ENCODE data around the gene PPP1R12B.

Gene PPP1R12B

GRCh38 chr1:202317941-202318925, 30.3 kb upstream of the PPP1R12B start:
- TF ChIP-seq, protein P1, sequence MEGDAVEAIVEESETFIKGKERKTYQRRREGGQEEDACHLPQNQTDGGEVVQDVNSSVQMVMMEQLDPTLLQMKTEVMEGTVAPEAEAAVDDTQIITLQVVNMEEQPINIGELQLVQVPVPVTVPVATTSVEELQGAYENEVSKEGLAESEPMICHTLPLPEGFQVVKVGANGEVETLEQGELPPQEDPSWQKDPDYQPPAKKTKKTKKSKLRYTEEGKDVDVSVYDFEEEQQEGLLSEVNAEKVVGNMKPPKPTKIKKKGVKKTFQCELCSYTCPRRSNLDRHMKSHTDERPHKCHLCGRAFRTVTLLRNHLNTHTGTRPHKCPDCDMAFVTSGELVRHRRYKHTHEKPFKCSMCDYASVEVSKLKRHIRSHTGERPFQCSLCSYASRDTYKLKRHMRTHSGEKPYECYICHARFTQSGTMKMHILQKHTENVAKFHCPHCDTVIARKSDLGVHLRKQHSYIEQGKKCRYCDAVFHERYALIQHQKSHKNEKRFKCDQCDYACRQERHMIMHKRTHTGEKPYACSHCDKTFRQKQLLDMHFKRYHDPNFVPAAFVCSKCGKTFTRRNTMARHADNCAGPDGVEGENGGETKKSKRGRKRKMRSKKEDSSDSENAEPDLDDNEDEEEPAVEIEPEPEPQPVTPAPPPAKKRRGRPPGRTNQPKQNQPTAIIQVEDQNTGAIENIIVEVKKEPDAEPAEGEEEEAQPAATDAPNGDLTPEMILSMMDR (IDR thresholded peaks at IDR 0.05) = no peak
- Mint-ChIP-seq H3K27ac (no peak overlapping the region), H3K36me3 (ENCODE audit: low read depth) (no peaks in the 10 kb centered on the region), H3K27me3 (ENCODE audit: low read depth, poor library complexity) (peaks cover 22% of the 10 kb centered on the region), H3K9me3 (no peaks in the 10 kb centered on the region), H3K4me3 (no peak overlapping the region), H3K4me1 (peaks cover 11% of the 10 kb centered on the region)
- DNase-seq = no peak

DNA sequence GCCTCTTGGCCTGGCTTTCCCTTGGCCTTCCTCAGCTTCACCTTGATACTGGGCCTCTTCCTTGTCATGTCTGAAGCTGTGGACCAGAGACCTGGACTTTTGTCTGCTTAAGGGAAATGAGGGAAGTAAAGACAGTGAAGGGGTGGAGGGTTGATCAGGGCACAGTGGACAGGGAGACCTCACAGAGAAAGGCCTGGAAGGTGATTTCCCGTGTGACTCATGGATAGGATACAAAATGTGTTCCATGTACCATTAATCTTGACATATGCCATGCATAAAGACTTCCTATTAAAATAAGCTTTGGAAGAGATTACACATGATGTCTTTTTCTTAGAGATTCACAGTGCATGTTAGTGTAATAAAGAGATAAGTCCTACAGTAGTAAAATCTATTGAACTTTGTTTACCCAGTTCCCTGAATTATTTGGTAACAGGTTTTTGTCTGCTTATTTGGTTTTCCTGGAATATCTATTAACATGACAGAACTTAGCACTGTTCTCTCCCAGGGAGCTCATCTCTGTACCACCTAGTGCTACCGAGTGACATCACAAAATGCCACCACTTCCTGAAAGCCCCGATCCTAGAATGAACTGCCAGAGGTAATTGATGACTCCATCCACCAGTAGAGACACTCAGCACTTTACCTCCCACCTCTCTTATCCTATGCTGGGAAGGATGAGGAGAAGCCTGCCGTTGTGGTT, 29.0 kb upstream of the PPP1R12B start:
- H3K36me3 Mint-ChIP-seq (ENCODE audit: low read depth) = no peaks in the 10 kb centered on the region
- H3K4me3 Mint-ChIP-seq = no peak overlapping the region
- no peak overlapping the region for H3K27ac Mint-ChIP-seq
- TF ChIP-seq, protein P1 (IDR thresholded peaks at IDR 0.05) = no peak
- DNase-seq = no peak
- H3K27me3 Mint-ChIP-seq (ENCODE audit: low read depth, poor library complexity) = peaks cover 21% of the 10 kb centered on the region
- no peaks in the 10 kb centered on the region for H3K9me3 Mint-ChIP-seq
- H3K4me1 Mint-ChIP-seq = peaks cover 11% of the 10 kb centered on the region

DNA sequence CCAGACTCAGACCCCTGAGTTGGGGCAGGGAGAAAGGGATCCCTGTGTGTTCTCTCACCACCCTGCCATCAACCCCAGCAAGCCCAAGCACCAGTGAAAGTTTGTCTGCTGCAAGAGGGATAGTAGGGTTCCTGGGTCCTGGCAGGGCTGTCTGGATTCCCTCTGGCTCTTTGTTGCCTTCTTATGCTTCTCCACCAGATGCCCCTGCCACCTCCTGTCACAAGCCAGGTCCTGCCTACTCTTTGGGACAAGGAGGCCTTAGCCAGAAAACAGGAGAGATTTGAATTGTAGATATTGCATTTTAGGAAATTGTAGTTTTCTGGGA, 28.5 kb upstream of the PPP1R12B start:
- H3K36me3 Mint-ChIP-seq (ENCODE audit: low read depth) = no peaks in the 10 kb centered on the region
- H3K4me1 Mint-ChIP-seq = peaks cover 11% of the 10 kb centered on the region
- H3K27me3 Mint-ChIP-seq (ENCODE audit: low read depth, poor library complexity) = peaks cover 18% of the 10 kb centered on the region
- H3K27ac Mint-ChIP-seq = no peak overlapping the region
- DNase-seq = no peak
- H3K9me3 Mint-ChIP-seq = no peaks in the 10 kb centered on the region
- no peak overlapping the region for H3K4me3 Mint-ChIP-seq
- TF ChIP-seq, protein P1 (IDR thresholded peaks at IDR 0.05) = no peak

- no peaks in the 10 kb centered on the region for H3K9me3 Mint-ChIP-seq
- DNase-seq = no peak
- TF ChIP-seq, protein P1 (IDR thresholded peaks at IDR 0.05) = no peak
- H3K27me3 Mint-ChIP-seq (ENCODE audit: low read depth, poor library complexity) = peaks cover 20% of the 10 kb centered on the region
- no peaks in the 10 kb centered on the region for H3K4me1 Mint-ChIP-seq
- no peak overlapping the region for H3K27ac Mint-ChIP-seq
- H3K36me3 Mint-ChIP-seq (ENCODE audit: low read depth) = no peaks in the 10 kb centered on the region
- no peak overlapping the region for H3K4me3 Mint-ChIP-seq
These were observed 24.8 kb upstream of the PPP1R12B start for GRCh38 chr1:202323731-202324130.

DNA sequence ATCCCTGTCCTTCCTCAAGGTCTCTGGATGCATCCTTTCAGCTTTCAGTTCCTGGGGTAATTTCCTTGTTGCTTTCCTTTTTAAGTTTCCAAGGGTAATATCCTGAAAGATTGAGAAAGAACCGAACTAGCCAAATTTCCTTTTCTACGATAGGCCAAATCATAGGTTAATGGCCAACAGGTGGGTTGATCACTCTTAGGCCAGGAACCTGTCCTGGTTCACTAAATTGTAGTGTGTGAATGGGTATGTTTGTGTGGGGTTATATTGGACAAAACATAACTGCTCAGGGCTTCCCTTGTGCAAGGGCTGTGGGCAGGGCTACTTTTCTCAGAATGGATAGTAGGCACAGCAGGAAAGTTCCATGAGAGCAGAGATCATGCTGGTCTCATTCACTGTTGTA, 23.9 kb upstream of the PPP1R12B start:
- H3K4me1 Mint-ChIP-seq = no peaks in the 10 kb centered on the region
- H3K36me3 Mint-ChIP-seq (ENCODE audit: low read depth) = peaks cover under 1% of the 10 kb centered on the region
- H3K9me3 Mint-ChIP-seq = no peaks in the 10 kb centered on the region
- DNase-seq = no peak
- peaks cover 14% of the 10 kb centered on the region for H3K27me3 Mint-ChIP-seq (ENCODE audit: low read depth, poor library complexity)
- H3K4me3 Mint-ChIP-seq = no peak overlapping the region
- TF ChIP-seq, protein P1 (IDR thresholded peaks at IDR 0.05) = no peak
- no peak overlapping the region for H3K27ac Mint-ChIP-seq
